Hematopoietic multipotent progenitor cell treated with erythropoietin and hydrocortisone succinate and interleukin-3 and kit ligand, for 17 days (in vitro differentiated cells): ENCODE results near the gene POLR1F.

Source experiments
- DNase-seq: peaks from one replicate; pipeline ENCODE4 v3.0.0-alpha.2; 2015; ENCODE audit warnings: low spot score

POLR1F gene

DNA sequence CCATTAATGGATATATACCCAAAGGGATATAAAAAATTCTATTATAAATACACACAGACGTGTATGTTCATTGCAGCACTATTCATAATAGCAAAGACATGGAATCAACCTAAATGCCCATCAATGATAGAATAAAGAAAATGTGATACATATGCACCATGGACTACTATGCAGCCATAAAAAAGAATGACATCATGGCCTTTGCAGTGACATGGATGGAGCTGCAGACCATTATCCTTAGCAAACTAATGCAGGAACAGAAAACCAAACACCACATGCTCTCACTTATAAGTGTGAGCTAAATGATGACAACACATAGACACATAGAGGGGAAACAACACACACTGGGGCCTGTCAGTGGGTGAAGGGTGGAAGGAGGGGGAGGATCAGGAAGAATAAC lies 33.0 kb downstream of the POLR1F start:
- no peak for DNase-seq

GRCh38 chr7:19674266-19674960 lies 34.4 kb downstream of the POLR1F start:
- no peak for DNase-seq

GRCh38 chr7:19670806-19671205 lies 38.0 kb downstream of the POLR1F start:
- no peak for DNase-seq

- DNase-seq = no peak
Observed at GRCh38 chr7:19665399-19666008, 43.3 kb downstream of the POLR1F start.

DNA sequence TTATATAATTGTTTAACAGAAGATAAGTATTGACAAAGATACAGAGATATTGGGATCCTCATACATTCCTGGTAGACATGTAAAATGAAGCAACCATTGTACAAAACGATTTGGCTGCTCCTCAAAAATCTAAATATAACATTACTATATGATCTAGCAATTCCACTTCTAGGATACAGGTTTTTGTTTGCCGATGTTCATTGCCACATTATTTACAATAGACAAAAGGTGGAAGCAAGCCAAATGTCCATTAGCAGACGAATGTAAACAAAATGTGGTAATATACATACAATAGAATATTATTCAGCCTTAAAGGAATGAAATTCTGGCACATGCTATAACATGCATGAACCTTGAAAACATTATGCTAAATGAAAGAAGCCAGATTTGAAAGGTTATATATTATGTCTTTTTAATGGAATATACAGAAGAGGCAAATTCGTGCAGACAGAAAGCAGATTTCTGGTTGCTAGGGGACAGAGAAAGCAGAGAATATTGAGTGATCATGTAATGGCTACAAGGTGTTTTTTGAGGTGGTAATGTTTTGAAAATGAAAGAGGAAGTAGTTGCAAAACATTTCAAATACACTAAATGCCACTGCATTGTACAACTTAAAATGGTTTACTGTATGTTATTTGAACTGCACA lies 44.9 kb downstream of the POLR1F start:
- no peak for DNase-seq

- DNase-seq = no peak
Observed at GRCh38 chr7:19648791-19649190, 60.0 kb downstream of the POLR1F start.
